Sigmoid colon (tissue), 4 donors: ENCODE measurements around the gene KLHL26.

Source experiments
- CTCF ChIP-seq, 4 experiments: fragments of 450-650 bp in 3 of 4; fragments of 200-600 bp in 1 of 4; IDR thresholded peaks; one replicate each; pipeline ENCODE4 v1.5.1; 2016 to 2019; ENCODE audit warnings: antibody characterized with exemption in 4 of 4, mild to moderate bottlenecking in 3 of 4, moderate library complexity in 2 of 4
- EP300 ChIP-seq, 4 donors: sonication (generic); formaldehyde crosslinking; IDR thresholded peaks; one replicate each; pipeline ENCODE4 v1.6.1; 2017; ENCODE audit warnings: antibody characterized with exemption in 4 of 4
- POLR2A ChIP-seq, 2 donors: fragments of 450-650 bp; IDR thresholded peaks; one replicate each; pipeline ENCODE4 v1.6.1; 2016; ENCODE audit warnings: antibody characterized with exemption in 2 of 2, mild to moderate bottlenecking in 2 of 2, moderate library complexity in 2 of 2

- no peak for TF ChIP-seq CTCF (IDR thresholded peaks at IDR 0.05)
- TF ChIP-seq POLR2A (IDR thresholded peaks at IDR 0.05), result no peak
- no peak for TF ChIP-seq EP300 (IDR thresholded peaks at IDR 0.05)
Measured at GRCh38 chr19:18696023-18696422, 59.2 kb downstream of the KLHL26 start.
